ENCODE data around the gene GPR153.

GPR153 gene

GRCh38 chr1:6269720-6270400 lies 9.0 kb upstream of the GPR153 start:
- no peak for DNase-seq (ENCODE audit: low read depth)

GRCh38 chr1:6269296-6269695 lies 8.4 kb upstream of the GPR153 start:
- no peak for DNase-seq (ENCODE audit: low read depth)

- no peak for DNase-seq (ENCODE audit: low read depth)
Observed at GRCh38 chr1:6268415-6268814, 7.5 kb upstream of the GPR153 start.

GRCh38 chr1:6267686-6268322 lies 6.9 kb upstream of the GPR153 start:
- DNase-seq (ENCODE audit: low read depth) = no peak

GRCh38 chr1:6266641-6267040 lies 5.7 kb upstream of the GPR153 start:
- DNase-seq (ENCODE audit: low read depth) = no peak

GRCh38 chr1:6265151-6265550 lies 4.3 kb upstream of the GPR153 start:
- DNase-seq (ENCODE audit: low read depth) = no peak

- no peak for DNase-seq (ENCODE audit: low read depth)
Observed at GRCh38 chr1:6263716-6264115, 2.8 kb upstream of the GPR153 start.

GRCh38 chr1:6262555-6263420 lies 1.9 kb upstream of the GPR153 start:
- DNase-seq (ENCODE audit: low read depth) = no peak

GRCh38 chr1:6261615-6261995 lies 707 bp upstream of the GPR153 start:
- no peak for DNase-seq (ENCODE audit: low read depth)

- DNase-seq (ENCODE audit: low read depth) = no peak
Observed at GRCh38 chr1:6260433-6260934, 414 bp downstream of the GPR153 start.

GRCh38 chr1:6259491-6260362 lies 1.2 kb downstream of the GPR153 start:
- peak; percentile 67 for DNase-seq (ENCODE audit: low read depth)

- no peak for DNase-seq (ENCODE audit: low read depth)
Observed at GRCh38 chr1:6258675-6259074, 2.2 kb downstream of the GPR153 start.

GRCh38 chr1:6257541-6258069 lies 3.3 kb downstream of the GPR153 start:
- DNase-seq (ENCODE audit: low read depth) = no peak

GRCh38 chr1:6256645-6257044 lies 4.3 kb downstream of the GPR153 start:
- DNase-seq (ENCODE audit: low read depth) = no peak

GRCh38 chr1:6254691-6255090 lies 6.2 kb downstream of the GPR153 start:
- no peak for DNase-seq (ENCODE audit: low read depth)

- no peak for DNase-seq (ENCODE audit: low read depth)
Observed at GRCh38 chr1:6253380-6253779, 7.5 kb downstream of the GPR153 start.

GRCh38 chr1:6252374-6252710 lies 8.6 kb downstream of the GPR153 start:
- DNase-seq (ENCODE audit: low read depth) = no peak

- no peak for DNase-seq (ENCODE audit: low read depth)
Observed at GRCh38 chr1:6251681-6252373, 9.1 kb downstream of the GPR153 start.

GRCh38 chr1:6251233-6251632 lies 9.7 kb downstream of the GPR153 start:
- DNase-seq (ENCODE audit: low read depth) = no peak

- no peak for DNase-seq (ENCODE audit: low read depth)
Observed at GRCh38 chr1:6249739-6250689, 10.9 kb downstream of the GPR153 start.
